HL-60 (cell line): ENCODE measurements around the gene ZNF106.

Source experiments
- DNase-seq, 2 experiments: peaks; one replicate each; pipeline ENCODE4 v3.0.0-alpha.2; 2010 to 2020; ENCODE audit warnings: low read depth in 1 of 2, low spot score in 1 of 2
- H3K27ac ChIP-seq: fragments of 250-450 bp; sonication (Bioruptor Pico); replicated peaks from 2 replicates; pipeline ENCODE4 v1.5.1; 2020; ENCODE audit warnings: mild to moderate bottlenecking, moderate library complexity
- H3K27me3 ChIP-seq: fragments of 250-450 bp; sonication (Bioruptor Pico); 2 replicates; pipeline ENCODE4 v1.5.1; 2021; ENCODE audit warnings: mild to moderate bottlenecking, moderate library complexity; ENCODE audit not compliant: insufficient read depth, poor library complexity, severe bottlenecking
- H3K4me3 ChIP-seq: replicated peaks from 2 replicates; pipeline ENCODE4 v1.5.1; 2011; ENCODE audit warnings: mild to moderate bottlenecking, control low read depth, low read length; ENCODE audit not compliant: insufficient read depth
- CTCF ChIP-seq: IDR thresholded peaks from one replicate; pipeline ENCODE4 v1.5.1; 2011; ENCODE audit warnings: low read length, control low read depth, inconsistent platforms; ENCODE audit not compliant: insufficient read depth
- GABPA ChIP-seq: IDR thresholded peaks from 2 replicates; pipeline ENCODE4 v1.6.1; 2012; ENCODE audit warnings: low read depth
- POLR2AphosphoS5 ChIP-seq: IDR thresholded peaks from 2 replicates; pipeline ENCODE4 v1.6.1; 2012; ENCODE audit warnings: low read depth
- SPI1 ChIP-seq: IDR thresholded peaks from 2 replicates; pipeline ENCODE4 v1.6.1; 2012; ENCODE audit warnings: low read depth, mild to moderate bottlenecking, borderline replicate concordance
- TF ChIP-seq, protein P1 (sequence below): IDR thresholded peaks from 2 replicates; pipeline ENCODE4 v1.6.1; 2012; ENCODE audit warnings: low read depth; ENCODE audit not compliant: insufficient replicate concordance

ZNF106 gene

DNA sequence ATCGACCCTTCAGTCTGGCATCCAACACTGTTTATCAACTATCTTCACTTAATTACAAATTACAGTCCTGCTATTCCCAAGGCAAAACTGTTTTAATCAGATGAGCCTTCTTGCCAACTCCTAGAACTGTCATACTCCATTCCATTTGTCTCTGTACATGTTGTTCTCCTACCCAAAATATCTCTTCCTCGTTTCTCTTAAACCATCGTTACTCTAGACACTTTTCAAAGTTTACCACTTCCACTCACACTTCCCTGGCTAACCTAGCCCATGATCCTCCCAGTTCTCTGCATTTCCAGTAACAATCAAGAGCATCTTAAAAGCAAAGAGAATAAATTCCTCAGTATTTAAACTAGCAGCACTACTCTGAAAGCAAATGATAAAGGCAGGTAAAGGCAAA lies 19.9 kb downstream of the ZNF106 start:
- Histone ChIP-seq H3K27me3 (no peaks in the 10 kb centered on the region), H3K4me3 (no peak overlapping the region), H3K27ac (no peak overlapping the region)
- no peak for DNase-seq
- TF ChIP-seq SPI1, result no peak
- TF ChIP-seq POLR2AphosphoS5, result no peak
- no peak for TF ChIP-seq CTCF
- TF ChIP-seq GABPA, result no peak
- TF ChIP-seq, protein P1, sequence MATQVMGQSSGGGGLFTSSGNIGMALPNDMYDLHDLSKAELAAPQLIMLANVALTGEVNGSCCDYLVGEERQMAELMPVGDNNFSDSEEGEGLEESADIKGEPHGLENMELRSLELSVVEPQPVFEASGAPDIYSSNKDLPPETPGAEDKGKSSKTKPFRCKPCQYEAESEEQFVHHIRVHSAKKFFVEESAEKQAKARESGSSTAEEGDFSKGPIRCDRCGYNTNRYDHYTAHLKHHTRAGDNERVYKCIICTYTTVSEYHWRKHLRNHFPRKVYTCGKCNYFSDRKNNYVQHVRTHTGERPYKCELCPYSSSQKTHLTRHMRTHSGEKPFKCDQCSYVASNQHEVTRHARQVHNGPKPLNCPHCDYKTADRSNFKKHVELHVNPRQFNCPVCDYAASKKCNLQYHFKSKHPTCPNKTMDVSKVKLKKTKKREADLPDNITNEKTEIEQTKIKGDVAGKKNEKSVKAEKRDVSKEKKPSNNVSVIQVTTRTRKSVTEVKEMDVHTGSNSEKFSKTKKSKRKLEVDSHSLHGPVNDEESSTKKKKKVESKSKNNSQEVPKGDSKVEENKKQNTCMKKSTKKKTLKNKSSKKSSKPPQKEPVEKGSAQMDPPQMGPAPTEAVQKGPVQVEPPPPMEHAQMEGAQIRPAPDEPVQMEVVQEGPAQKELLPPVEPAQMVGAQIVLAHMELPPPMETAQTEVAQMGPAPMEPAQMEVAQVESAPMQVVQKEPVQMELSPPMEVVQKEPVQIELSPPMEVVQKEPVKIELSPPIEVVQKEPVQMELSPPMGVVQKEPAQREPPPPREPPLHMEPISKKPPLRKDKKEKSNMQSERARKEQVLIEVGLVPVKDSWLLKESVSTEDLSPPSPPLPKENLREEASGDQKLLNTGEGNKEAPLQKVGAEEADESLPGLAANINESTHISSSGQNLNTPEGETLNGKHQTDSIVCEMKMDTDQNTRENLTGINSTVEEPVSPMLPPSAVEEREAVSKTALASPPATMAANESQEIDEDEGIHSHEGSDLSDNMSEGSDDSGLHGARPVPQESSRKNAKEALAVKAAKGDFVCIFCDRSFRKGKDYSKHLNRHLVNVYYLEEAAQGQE, result no peak

- TF ChIP-seq POLR2AphosphoS5, result no peak
- TF ChIP-seq, protein P1, result no peak
- TF ChIP-seq CTCF, result no peak
- no peak for TF ChIP-seq SPI1
- no peak for TF ChIP-seq GABPA
- no peak for DNase-seq
- Histone ChIP-seq H3K4me3 (no peak overlapping the region), H3K27ac (no peak overlapping the region), H3K27me3 (no peaks in the 10 kb centered on the region)
Measured at GRCh38 chr15:42465520-42466259, 25.3 kb downstream of the ZNF106 start.

DNA sequence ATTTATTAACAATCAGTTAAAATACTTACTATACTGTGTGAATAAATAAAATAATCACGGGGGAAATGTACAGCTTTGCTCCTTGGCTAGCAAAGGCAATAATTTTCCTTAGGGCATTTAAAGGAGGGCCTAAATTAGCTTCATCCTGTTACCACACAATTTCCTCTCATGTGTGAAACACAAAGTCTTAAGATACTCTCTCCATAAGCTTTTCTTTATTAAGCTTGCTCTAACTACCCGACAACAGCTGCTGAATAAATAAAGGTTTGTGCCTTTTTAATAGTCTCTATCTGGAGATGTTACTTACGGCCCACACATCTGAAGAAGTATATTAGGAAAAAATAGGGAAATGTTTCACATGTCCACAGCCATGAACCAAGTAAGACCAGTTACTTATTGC lies 29.7 kb downstream of the ZNF106 start:
- Histone ChIP-seq H3K27ac (no peak overlapping the region), H3K4me3 (no peak overlapping the region), H3K27me3 (no peaks in the 10 kb centered on the region)
- no peak for TF ChIP-seq GABPA
- TF ChIP-seq, protein P1, result no peak
- DNase-seq, result no peak
